H9 (cell line): ENCODE measurements around the gene HORMAD2. TPM values are rescaled to one million over a fixed set of nuclear protein-coding genes. Genes with fewer than 3 reads are reported as not detected.
A peak's percentile ranks its signal among the peaks of the same experiment; 100 is the strongest.

ENCODE experiments used
- DNase-seq: peaks from one replicate; pipeline ENCODE4 v3.0.0-alpha.2; 2017
- H2AFZ ChIP-seq: one replicate; pipeline ENCODE4 v1.6.1; 2013; ENCODE audit warnings: mild to moderate bottlenecking, low read length, control low read depth, moderate library complexity
- H2AK5ac ChIP-seq: 2 replicates; pipeline ENCODE4 v1.6.1; 2013; ENCODE audit warnings: low read length, control low read depth, mixed read lengths; ENCODE audit not compliant: insufficient read length
- H2BK120ac ChIP-seq: one replicate; pipeline ENCODE4 v1.6.1; 2013; ENCODE audit warnings: low read depth, mild to moderate bottlenecking, low read length, control low read depth, inconsistent platforms; ENCODE audit not compliant: poor library complexity, severe bottlenecking
- H2BK12ac ChIP-seq: 2 replicates; pipeline ENCODE4 v1.6.1; 2013; ENCODE audit warnings: low read length, control low read depth, mixed read lengths, low read depth; ENCODE audit not compliant: insufficient read length
- H2BK15ac ChIP-seq: 2 replicates; pipeline ENCODE4 v1.6.1; 2013; ENCODE audit warnings: low read depth, low read length, control low read depth
- H2BK20ac ChIP-seq: one replicate; pipeline ENCODE4 v1.6.1; 2013; ENCODE audit warnings: low read depth, mild to moderate bottlenecking, low read length, control low read depth, inconsistent platforms; ENCODE audit not compliant: poor library complexity, severe bottlenecking
- H2BK5ac ChIP-seq: 2 replicates; pipeline ENCODE4 v1.6.1; 2013; ENCODE audit warnings: low read length, control low read depth, mixed read lengths; ENCODE audit not compliant: insufficient read length
- H3K14ac ChIP-seq: 2 replicates; pipeline ENCODE4 v1.6.1; 2013; ENCODE audit warnings: low read length, control low read depth; ENCODE audit not compliant: insufficient read depth
- H3K18ac ChIP-seq: 2 replicates; pipeline ENCODE4 v1.6.1; 2013; ENCODE audit warnings: low read depth, mild to moderate bottlenecking, mixed read lengths, low read length, control low read depth; ENCODE audit not compliant: insufficient read length
- H3K23ac ChIP-seq: 2 replicates; pipeline ENCODE4 v1.6.1; 2013; ENCODE audit warnings: low read length, control low read depth, mixed read lengths, low read depth; ENCODE audit not compliant: insufficient read length
- H3K23me2 ChIP-seq: 2 replicates; pipeline ENCODE4 v1.6.1; 2013; ENCODE audit warnings: low read depth, mild to moderate bottlenecking, mixed read lengths, low read length, control low read depth; ENCODE audit not compliant: insufficient read length, poor library complexity, severe bottlenecking
- H3K27ac ChIP-seq: 2 replicates; pipeline ENCODE4 v1.5.1; 2013; ENCODE audit warnings: low read length, control low read depth, mixed read lengths, low read depth; ENCODE audit not compliant: insufficient read length
- H3K27me3 ChIP-seq: 2 replicates; pipeline ENCODE4 v1.6.1; 2013; ENCODE audit warnings: low read length, control low read depth, inconsistent platforms; ENCODE audit not compliant: insufficient read depth
- H3K4ac ChIP-seq: 2 replicates; pipeline ENCODE4 v1.6.1; 2013; ENCODE audit warnings: low read depth, mild to moderate bottlenecking, control low read depth, inconsistent platforms, low read length, moderate library complexity
- H3K4me1 ChIP-seq: 2 replicates; pipeline ENCODE4 v1.6.1; 2013; ENCODE audit warnings: low read length, control low read depth, inconsistent platforms; ENCODE audit not compliant: insufficient read depth
- H3K4me2 ChIP-seq: 2 replicates; pipeline ENCODE4 v1.6.1; 2013; ENCODE audit warnings: low read length, control low read depth, mixed read lengths; ENCODE audit not compliant: insufficient read length, insufficient read depth
- H3K56ac ChIP-seq: 2 replicates; pipeline ENCODE4 v1.6.1; 2013; ENCODE audit warnings: low read depth, mild to moderate bottlenecking, mixed read lengths, low read length, control low read depth; ENCODE audit not compliant: insufficient read length
- H3K79me1 ChIP-seq: 2 replicates; pipeline ENCODE4 v1.6.1; 2013; ENCODE audit warnings: low read depth, mild to moderate bottlenecking, moderate library complexity, low read length, control low read depth, inconsistent platforms; ENCODE audit not compliant: insufficient read depth, poor library complexity, severe bottlenecking
- H3K79me2 ChIP-seq: 2 replicates; pipeline ENCODE4 v1.6.1; 2013; ENCODE audit warnings: low read length, control low read depth, inconsistent platforms; ENCODE audit not compliant: insufficient read depth
- H3K9ac ChIP-seq: 2 replicates; pipeline ENCODE4 v1.6.1; 2013; ENCODE audit warnings: low read length, control low read depth, mixed read lengths; ENCODE audit not compliant: insufficient read length; ENCODE audit errors: extremely low read depth
- H3K9me3 ChIP-seq: one replicate; pipeline ENCODE4 v1.6.1; 2013; ENCODE audit warnings: low read depth, low read length, inconsistent platforms; ENCODE audit not compliant: control insufficient read depth
- H3T11ph ChIP-seq: one replicate; pipeline ENCODE4 v1.6.1; 2013; ENCODE audit warnings: mild to moderate bottlenecking, low read length, control low read depth, inconsistent platforms
- H4K20me1 ChIP-seq: one replicate; pipeline ENCODE4 v1.6.1; 2013; ENCODE audit not compliant: control insufficient read depth, insufficient read length, insufficient read depth
- H4K5ac ChIP-seq: 2 replicates; pipeline ENCODE4 v1.6.1; 2013; ENCODE audit warnings: low read depth, mild to moderate bottlenecking, mixed read lengths, low read length, control low read depth; ENCODE audit not compliant: insufficient read length
- H4K8ac ChIP-seq: replicated peaks from 2 replicates; pipeline ENCODE4 v1.6.1; 2013; ENCODE audit warnings: low read length, control low read depth, mixed read lengths, low read depth; ENCODE audit not compliant: insufficient read length
- H4K91ac ChIP-seq: 2 replicates; pipeline ENCODE4 v1.6.1; 2013; ENCODE audit warnings: low read depth, mild to moderate bottlenecking, moderate library complexity, mixed read lengths, low read length, control low read depth; ENCODE audit not compliant: insufficient read length
- H3K27ac Mint-ChIP-seq, 3 experiments: 2 replicates in 2 of 3; 3 replicates in 1 of 3; pipeline ENCODE4 v1.8.0; 2020 to 2021; ENCODE audit warnings: mixed read lengths in 3 of 3, mild to moderate bottlenecking in 1 of 3, moderate library complexity in 1 of 3
- H3K27me3 Mint-ChIP-seq: 2 replicates; pipeline ENCODE4 v1.8.0; 2021; ENCODE audit warnings: low read depth, mild to moderate bottlenecking, moderate library complexity, mixed read lengths
- H3K36me3 Mint-ChIP-seq, 3 experiments: 2 replicates in 2 of 3; 3 replicates in 1 of 3; pipeline ENCODE4 v1.8.0; 2020 to 2021; ENCODE audit warnings: low read depth in 3 of 3, mixed read lengths in 3 of 3; ENCODE audit not compliant: insufficient read depth in 1 of 3
- H3K4me1 Mint-ChIP-seq, 2 experiments: 2 replicates each; pipeline ENCODE4 v1.8.0; 2020; ENCODE audit warnings: mixed read lengths in 2 of 2
- H3K4me3 Mint-ChIP-seq, 2 experiments: 2 replicates in 1 of 2; 3 replicates in 1 of 2; pipeline ENCODE4 v1.8.0; 2020 to 2021; ENCODE audit warnings: mild to moderate bottlenecking in 2 of 2, mixed read lengths in 2 of 2, moderate library complexity in 1 of 2
- H3K9me3 Mint-ChIP-seq, 2 experiments: 2 replicates in 1 of 2; 3 replicates in 1 of 2; pipeline ENCODE4 v1.8.0; 2020; ENCODE audit warnings: mild to moderate bottlenecking in 2 of 2, mixed read lengths in 2 of 2, moderate library complexity in 1 of 2
- WGBS: extraction: QIAGEN DNeasy Blood & Tissue Kit; methylation state at CpG from one replicate; pipeline ENCODE4 v1.1.7; 2013; ENCODE audit warnings: missing lambda C conversion rate, low lambda C conversion rate, mixed read lengths; ENCODE audit not compliant: insufficient read length; ENCODE audit errors: extremely low coverage; 5-methylcytosine and 5-hydroxymethylcytosine counted together
- total RNA-seq: library from RNA; stranded (reverse); gene quantifications from 2 replicates; pipeline ENCODE4 v1.2.1, GENCODE V29; 2021
- TF ChIP-seq, protein P1 (sequence below): fragments of 200-600 bp; sonication (generic); conservative IDR thresholded peaks from 3 replicates; pipeline ENCODE4 v1.8.0; 2021; ENCODE audit warnings: antibody characterized with exemption, mild to moderate bottlenecking

HORMAD2 gene
- total RNA-seq, 1 experiment from 2014 or later: not detected

DNA sequence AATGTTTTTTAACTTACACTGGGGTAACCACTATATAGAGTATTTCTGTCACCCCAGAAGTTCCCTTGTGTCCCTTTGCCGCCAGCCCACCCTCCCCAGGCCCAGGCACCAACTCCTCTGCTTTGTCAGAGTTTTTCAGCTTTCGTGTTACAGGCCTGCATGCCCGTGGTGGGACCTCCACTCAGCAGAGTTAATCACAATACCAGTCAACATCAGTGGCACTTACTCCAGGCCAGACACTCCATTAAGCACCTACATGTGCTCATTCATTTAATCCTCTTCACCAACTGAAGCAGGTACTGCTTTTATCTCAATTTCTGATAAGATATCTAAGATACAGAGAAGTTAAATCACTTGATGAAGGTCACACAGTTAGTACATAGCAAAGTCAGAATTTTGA lies 103.0 kb downstream of the HORMAD2 start:
- H4K91ac ChIP-seq: no peak overlapping the region
- no peak overlapping the region for H2AFZ ChIP-seq
- Mint-ChIP-seq H3K4me3 (no peak overlapping the region), H3K27ac (no peak overlapping the region; a peak in 1 of 7 replicates), H3K36me3 (no peaks in the 10 kb centered on the region), H3K9me3 (no peaks in the 10 kb centered on the region), H3K27me3 (peaks cover 5% of the 10 kb centered on the region), H3K4me1 (peaks cover 15 to 22% of the 10 kb centered on the region in 2 experiments)
- no peak overlapping the region for H3K4ac ChIP-seq
- no peak for DNase-seq
- no peak overlapping the region for H4K5ac ChIP-seq
- no peak overlapping the region for H3K23ac ChIP-seq
- H2BK15ac ChIP-seq: no peak overlapping the region
- H3K79me2 ChIP-seq: no peaks in the 10 kb centered on the region
- no peaks in the 10 kb centered on the region for H3K27me3 ChIP-seq
- no peak overlapping the region for H3K56ac ChIP-seq
- no peak overlapping the region for H4K8ac ChIP-seq
- no peaks in the 10 kb centered on the region for H3K23me2 ChIP-seq
- H4K20me1 ChIP-seq: no peaks in the 10 kb centered on the region
- H3K79me1 ChIP-seq: no peaks in the 10 kb centered on the region
- no peak overlapping the region for H3K27ac ChIP-seq
- H2BK12ac ChIP-seq: peak overlapping the region; percentile 87
- no peak overlapping the region for H2BK120ac ChIP-seq
- no peak overlapping the region for H2BK5ac ChIP-seq
- H3K4me1 ChIP-seq: peaks cover 2% of the 10 kb centered on the region; the same call in 1 of the 2 replicates
- WGBS: no CpG with 5 or more reads among the region's 3 CpGs
- no peak overlapping the region for H3T11ph ChIP-seq
- TF ChIP-seq, protein P1, sequence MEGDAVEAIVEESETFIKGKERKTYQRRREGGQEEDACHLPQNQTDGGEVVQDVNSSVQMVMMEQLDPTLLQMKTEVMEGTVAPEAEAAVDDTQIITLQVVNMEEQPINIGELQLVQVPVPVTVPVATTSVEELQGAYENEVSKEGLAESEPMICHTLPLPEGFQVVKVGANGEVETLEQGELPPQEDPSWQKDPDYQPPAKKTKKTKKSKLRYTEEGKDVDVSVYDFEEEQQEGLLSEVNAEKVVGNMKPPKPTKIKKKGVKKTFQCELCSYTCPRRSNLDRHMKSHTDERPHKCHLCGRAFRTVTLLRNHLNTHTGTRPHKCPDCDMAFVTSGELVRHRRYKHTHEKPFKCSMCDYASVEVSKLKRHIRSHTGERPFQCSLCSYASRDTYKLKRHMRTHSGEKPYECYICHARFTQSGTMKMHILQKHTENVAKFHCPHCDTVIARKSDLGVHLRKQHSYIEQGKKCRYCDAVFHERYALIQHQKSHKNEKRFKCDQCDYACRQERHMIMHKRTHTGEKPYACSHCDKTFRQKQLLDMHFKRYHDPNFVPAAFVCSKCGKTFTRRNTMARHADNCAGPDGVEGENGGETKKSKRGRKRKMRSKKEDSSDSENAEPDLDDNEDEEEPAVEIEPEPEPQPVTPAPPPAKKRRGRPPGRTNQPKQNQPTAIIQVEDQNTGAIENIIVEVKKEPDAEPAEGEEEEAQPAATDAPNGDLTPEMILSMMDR: no peak
- no peak overlapping the region for H3K18ac ChIP-seq
- no peak overlapping the region for H2AK5ac ChIP-seq
- no peaks in the 10 kb centered on the region for H3K9me3 ChIP-seq
- no peak overlapping the region for H3K14ac ChIP-seq
- H3K4me2 ChIP-seq: no peak overlapping the region
- H3K9ac ChIP-seq: no peak overlapping the region
- H2BK20ac ChIP-seq: no peak overlapping the region
